Endodermal cell (in vitro differentiated cells): ENCODE data around the gene FOXE3. TPM values are rescaled to one million over a fixed set of nuclear protein-coding genes. Genes with fewer than 3 reads are reported as not detected.

Source experiments
- DNase-seq: peaks from one replicate; pipeline ENCODE4 v3.0.0-alpha.2; 2017
- H3K27ac ChIP-seq: 2 replicates; pipeline ENCODE4 v1.5.1; 2013; ENCODE audit warnings: mild to moderate bottlenecking, low read depth, low read length, moderate library complexity
- H3K27me3 ChIP-seq: 2 replicates; pipeline ENCODE4 v1.6.1; 2013; ENCODE audit warnings: mild to moderate bottlenecking, low read length, moderate library complexity; ENCODE audit not compliant: insufficient read depth, control insufficient read depth, poor library complexity, severe bottlenecking
- H3K36me3 ChIP-seq: 2 replicates; pipeline ENCODE4 v1.7.0; 2013; ENCODE audit warnings: mild to moderate bottlenecking, low read length, moderate library complexity; ENCODE audit not compliant: control insufficient read depth, insufficient read depth
- H3K4me1 ChIP-seq: one replicate; pipeline ENCODE4 v1.7.0; 2013; ENCODE audit warnings: low read length; ENCODE audit not compliant: control insufficient read depth, insufficient read depth
- H3K4me3 ChIP-seq: 2 replicates; pipeline ENCODE4 v1.5.1; 2013; ENCODE audit warnings: mild to moderate bottlenecking, low read length, moderate library complexity
- H3K9ac ChIP-seq: 2 replicates; pipeline ENCODE4 v1.6.1; 2013; ENCODE audit warnings: mild to moderate bottlenecking, low read length, moderate library complexity; ENCODE audit not compliant: poor library complexity, severe bottlenecking; ENCODE audit errors: extremely low read depth
- H3K9me3 ChIP-seq: 2 replicates; pipeline ENCODE4 v1.6.1; 2013; ENCODE audit warnings: mild to moderate bottlenecking, low read length, moderate library complexity; ENCODE audit not compliant: control insufficient read depth
- H3K27ac Mint-ChIP-seq: 2 replicates; pipeline ENCODE4 v1.8.0; 2020; ENCODE audit warnings: mixed read lengths
- H3K27me3 Mint-ChIP-seq: 2 replicates; pipeline ENCODE4 v1.8.0; 2021; ENCODE audit warnings: mild to moderate bottlenecking, mixed read lengths; ENCODE audit not compliant: insufficient read depth
- H3K36me3 Mint-ChIP-seq: 2 replicates; pipeline ENCODE4 v1.8.0; 2020; ENCODE audit warnings: low read depth, mixed read lengths
- H3K4me1 Mint-ChIP-seq: 2 replicates; pipeline ENCODE4 v1.8.0; 2020; ENCODE audit warnings: mixed read lengths
- H3K4me3 Mint-ChIP-seq: 2 replicates; pipeline ENCODE4 v1.8.0; 2020; ENCODE audit warnings: mild to moderate bottlenecking, moderate library complexity, mixed read lengths
- H3K9me3 Mint-ChIP-seq: 2 replicates; pipeline ENCODE4 v1.8.0; 2020; ENCODE audit warnings: mild to moderate bottlenecking, mixed read lengths
- CTCF ChIP-seq: fragments of 200-600 bp; sonication (generic); conservative IDR thresholded peaks from 2 replicates; pipeline ENCODE4 v1.5.0; 2021; ENCODE audit warnings: antibody characterized with exemption, mild to moderate bottlenecking
- WGBS, 2 experiments: methylation state at CpG; one replicate each; pipeline versions ENCODE4 v1.1.5 to v1.1.7; 2013; ENCODE audit warnings: missing lambda C conversion rate in 2 of 2, mixed read lengths in 1 of 2; ENCODE audit not compliant: insufficient coverage in 1 of 2, insufficient read length in 1 of 2; 5-methylcytosine and 5-hydroxymethylcytosine counted together
- total RNA-seq, 2 donors: library from RNA; stranded (reverse); fragmentation: NEBNext Ultra II Directional in 1 of 2; extraction: Animal tissue kit (Norgen Biotek cat#: 25700) in 1 of 2; gene quantifications; 2 replicates in 1 of 2; 3 replicates in 1 of 2; pipeline ENCODE4 v1.2.1, GENCODE V29; 2021

FOXE3 gene
- total RNA-seq, 2 donors from 2014 or later = not detected

GRCh38 chr1:47403321-47403910 lies 12.7 kb upstream of the FOXE3 start:
- WGBS, 2 experiments = 91% methylated on average over 4 of the region's 4 CpGs; no CpG with 5 or more reads in 1 of the 2 experiments
- Histone ChIP-seq H3K4me3 (no peak overlapping the region), H3K9ac (no peak overlapping the region), H3K27me3 (peaks cover 33% of the 10 kb centered on the region), H3K9me3 (no peaks in the 10 kb centered on the region), H3K27ac (no peak overlapping the region), H3K4me1 (no peaks in the 10 kb centered on the region), H3K36me3 (no peaks in the 10 kb centered on the region)
- no peak for DNase-seq
- peaks cover 64% of the 10 kb centered on the region for H3K27me3 Mint-ChIP-seq
- no peaks in the 10 kb centered on the region for H3K9me3 Mint-ChIP-seq
- no peak overlapping the region for H3K27ac Mint-ChIP-seq
- H3K4me3 Mint-ChIP-seq = no peak overlapping the region
- H3K36me3 Mint-ChIP-seq = no peaks in the 10 kb centered on the region
- H3K4me1 Mint-ChIP-seq = peaks cover 6% of the 10 kb centered on the region
- no peak for TF ChIP-seq CTCF

- Histone ChIP-seq H3K27me3 (peaks cover 32% of the 10 kb centered on the region), H3K4me3 (no peak overlapping the region), H3K27ac (no peak overlapping the region), H3K36me3 (no peaks in the 10 kb centered on the region), H3K9ac (no peak overlapping the region), H3K9me3 (no peaks in the 10 kb centered on the region), H3K4me1 (no peaks in the 10 kb centered on the region)
- DNase-seq = no peak
- Mint-ChIP-seq H3K9me3 (no peaks in the 10 kb centered on the region), H3K27ac (no peak overlapping the region), H3K4me1 (peaks cover 6% of the 10 kb centered on the region), H3K27me3 (peaks cover 65% of the 10 kb centered on the region), H3K4me3 (no peak overlapping the region), H3K36me3 (no peaks in the 10 kb centered on the region)
- 84 to 90% methylated on average over 2 to 5 of the region's 5 CpGs for WGBS, 2 experiments
- TF ChIP-seq CTCF = no peak
These were observed 10.4 kb upstream of the FOXE3 start for GRCh38 chr1:47405697-47406096.

- 60 to 99% methylated on average over 2 to 5 of the region's 5 CpGs for WGBS, 2 experiments
- H3K4me1 Mint-ChIP-seq = peaks cover 6% of the 10 kb centered on the region
These were observed 9.1 kb upstream of the FOXE3 start for GRCh38 chr1:47406966-47407365.

More at GRCh38 chr1:47406966-47407365, 9.1 kb upstream of the FOXE3 start:
- DNase-seq = no peak
- Histone ChIP-seq H3K9me3 (no peaks in the 10 kb centered on the region), H3K27me3 (peaks cover 34% of the 10 kb centered on the region), H3K9ac (no peak overlapping the region), H3K27ac (no peak overlapping the region), H3K36me3 (no peaks in the 10 kb centered on the region), H3K4me3 (no peak overlapping the region), H3K4me1 (no peaks in the 10 kb centered on the region)
- Mint-ChIP-seq H3K27me3 (peaks cover 66% of the 10 kb centered on the region), H3K4me3 (no peak overlapping the region), H3K27ac (no peak overlapping the region), H3K36me3 (no peaks in the 10 kb centered on the region), H3K9me3 (no peaks in the 10 kb centered on the region)
- TF ChIP-seq CTCF = no peak
